Astrocyte (in vitro differentiated cells and primary cell): ENCODE results near the gene SRC. TPM values are rescaled to one million over a fixed set of nuclear protein-coding genes. Genes with fewer than 3 reads are reported as not detected.

ENCODE experiments used
- DNase-seq: peaks from one replicate; pipeline ENCODE4 v3.0.0-alpha.2; 2010; ENCODE audit warnings: low read depth
- FAIRE-seq: peaks from 2 replicates; lab custom pipeline; 2011; peaks lifted over from hg19 to GRCh38; lab: Jason Lieb, UNC
- H2AFZ ChIP-seq: 2 replicates; pipeline ENCODE4 v1.6.0; 2012; ENCODE audit warnings: low read depth, low read length, inconsistent platforms
- H3K27ac ChIP-seq: 2 replicates; pipeline ENCODE4 v1.5.1; 2011; ENCODE audit warnings: low read depth, low read length, inconsistent platforms
- H3K27me3 ChIP-seq: 2 replicates; pipeline ENCODE4 v1.6.0; 2011; ENCODE audit warnings: low read length, inconsistent platforms; ENCODE audit not compliant: insufficient read depth
- H3K36me3 ChIP-seq: 2 replicates; pipeline ENCODE4 v1.5.1; 2011; ENCODE audit warnings: low read length, inconsistent platforms; ENCODE audit not compliant: insufficient read depth
- H3K4me1 ChIP-seq: 2 replicates; pipeline ENCODE4 v1.5.1; 2011; ENCODE audit warnings: low read length, inconsistent platforms; ENCODE audit not compliant: insufficient read depth
- H3K4me2 ChIP-seq: 2 replicates; pipeline ENCODE4 v1.6.0; 2012; ENCODE audit warnings: low read length, inconsistent platforms
- H3K4me3 ChIP-seq: 2 replicates; pipeline ENCODE4 v1.5.1; 2011; ENCODE audit warnings: low read depth, mild to moderate bottlenecking, low read length, inconsistent platforms; ENCODE audit not compliant: insufficient read depth
- H3K79me2 ChIP-seq: 2 replicates; pipeline ENCODE4 v1.6.0; 2012; ENCODE audit warnings: mild to moderate bottlenecking, low read length, inconsistent platforms; ENCODE audit not compliant: insufficient read depth
- H3K9ac ChIP-seq: 2 replicates; pipeline ENCODE4 v1.6.0; 2012; ENCODE audit warnings: mild to moderate bottlenecking, low read length, inconsistent platforms
- H3K9me3 ChIP-seq: 2 replicates; pipeline ENCODE4 v1.5.1; 2012; ENCODE audit warnings: low read depth, mild to moderate bottlenecking, low read length, inconsistent platforms; ENCODE audit not compliant: insufficient read depth
- H4K20me1 ChIP-seq: 2 replicates; pipeline ENCODE4 v1.6.0; 2012; ENCODE audit warnings: low read length, inconsistent platforms; ENCODE audit not compliant: insufficient read depth
- H3K27ac Mint-ChIP-seq: one replicate; pipeline ENCODE4 v1.8.0; 2021; ENCODE audit warnings: mild to moderate bottlenecking, mixed read lengths; ENCODE audit not compliant: unreplicated experiment
- H3K27me3 Mint-ChIP-seq: one replicate; pipeline ENCODE4 v1.8.0; 2021; ENCODE audit warnings: low read depth, mixed read lengths; ENCODE audit not compliant: unreplicated experiment
- H3K36me3 Mint-ChIP-seq: one replicate; pipeline ENCODE4 v1.8.0; 2021; ENCODE audit warnings: low read depth, mixed read lengths; ENCODE audit not compliant: unreplicated experiment
- H3K4me1 Mint-ChIP-seq: one replicate; pipeline ENCODE4 v1.8.0; 2021; ENCODE audit warnings: low read depth, mixed read lengths; ENCODE audit not compliant: unreplicated experiment
- H3K4me3 Mint-ChIP-seq: one replicate; pipeline ENCODE4 v1.8.0; 2021; ENCODE audit warnings: mild to moderate bottlenecking, moderate library complexity, mixed read lengths; ENCODE audit not compliant: unreplicated experiment
- H3K9me3 Mint-ChIP-seq: one replicate; pipeline ENCODE4 v1.8.0; 2021; ENCODE audit warnings: mild to moderate bottlenecking, mixed read lengths; ENCODE audit not compliant: unreplicated experiment
- EZH2 ChIP-seq: IDR thresholded peaks from 2 replicates; pipeline ENCODE4 v1.6.1; 2012; ENCODE audit warnings: mild to moderate bottlenecking, low read length, inconsistent platforms; ENCODE audit not compliant: insufficient read depth
- total RNA-seq: library from RNA; stranded (reverse); gene quantifications from 2 replicates; pipeline ENCODE4 v1.2.1, GENCODE V29; 2021
- TF ChIP-seq, protein P1 (sequence below): IDR thresholded peaks from 2 replicates; pipeline ENCODE4 v1.5.1; 2011; ENCODE audit warnings: low read depth, mild to moderate bottlenecking, inconsistent platforms, low read length, moderate library complexity; ENCODE audit not compliant: insufficient read depth

Gene SRC
- total RNA-seq, 1 donor from 2014 or later: 33.4 TPM

GRCh38 chr20:37417617-37418467, 71.9 kb downstream of the SRC start:
- Histone ChIP-seq H3K36me3 (no peaks in the 10 kb centered on the region), H3K4me2 (peak overlapping the region; percentile 36), H3K79me2 (no peaks in the 10 kb centered on the region), H2AFZ (no peak overlapping the region), H3K4me1 (peaks cover 3% of the 10 kb centered on the region), H3K4me3 (no peak overlapping the region), H3K27ac (no peak overlapping the region), H3K27me3 (peaks cover 53% of the 10 kb centered on the region), H3K9me3 (no peaks in the 10 kb centered on the region), H4K20me1 (no peaks in the 10 kb centered on the region), H3K9ac (no peak overlapping the region)
- H3K9me3 Mint-ChIP-seq: no peaks in the 10 kb centered on the region
- H3K4me3 Mint-ChIP-seq: no peak overlapping the region
- peaks cover 2% of the 10 kb centered on the region for H3K36me3 Mint-ChIP-seq
- no peak for FAIRE-seq
- no peak for TF ChIP-seq EZH2
- TF ChIP-seq, protein P1, sequence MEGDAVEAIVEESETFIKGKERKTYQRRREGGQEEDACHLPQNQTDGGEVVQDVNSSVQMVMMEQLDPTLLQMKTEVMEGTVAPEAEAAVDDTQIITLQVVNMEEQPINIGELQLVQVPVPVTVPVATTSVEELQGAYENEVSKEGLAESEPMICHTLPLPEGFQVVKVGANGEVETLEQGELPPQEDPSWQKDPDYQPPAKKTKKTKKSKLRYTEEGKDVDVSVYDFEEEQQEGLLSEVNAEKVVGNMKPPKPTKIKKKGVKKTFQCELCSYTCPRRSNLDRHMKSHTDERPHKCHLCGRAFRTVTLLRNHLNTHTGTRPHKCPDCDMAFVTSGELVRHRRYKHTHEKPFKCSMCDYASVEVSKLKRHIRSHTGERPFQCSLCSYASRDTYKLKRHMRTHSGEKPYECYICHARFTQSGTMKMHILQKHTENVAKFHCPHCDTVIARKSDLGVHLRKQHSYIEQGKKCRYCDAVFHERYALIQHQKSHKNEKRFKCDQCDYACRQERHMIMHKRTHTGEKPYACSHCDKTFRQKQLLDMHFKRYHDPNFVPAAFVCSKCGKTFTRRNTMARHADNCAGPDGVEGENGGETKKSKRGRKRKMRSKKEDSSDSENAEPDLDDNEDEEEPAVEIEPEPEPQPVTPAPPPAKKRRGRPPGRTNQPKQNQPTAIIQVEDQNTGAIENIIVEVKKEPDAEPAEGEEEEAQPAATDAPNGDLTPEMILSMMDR: no peak
- peaks cover 10% of the 10 kb centered on the region for H3K4me1 Mint-ChIP-seq
- DNase-seq: peak; percentile 36
- peaks cover 51% of the 10 kb centered on the region for H3K27me3 Mint-ChIP-seq
- no peak overlapping the region for H3K27ac Mint-ChIP-seq

DNA sequence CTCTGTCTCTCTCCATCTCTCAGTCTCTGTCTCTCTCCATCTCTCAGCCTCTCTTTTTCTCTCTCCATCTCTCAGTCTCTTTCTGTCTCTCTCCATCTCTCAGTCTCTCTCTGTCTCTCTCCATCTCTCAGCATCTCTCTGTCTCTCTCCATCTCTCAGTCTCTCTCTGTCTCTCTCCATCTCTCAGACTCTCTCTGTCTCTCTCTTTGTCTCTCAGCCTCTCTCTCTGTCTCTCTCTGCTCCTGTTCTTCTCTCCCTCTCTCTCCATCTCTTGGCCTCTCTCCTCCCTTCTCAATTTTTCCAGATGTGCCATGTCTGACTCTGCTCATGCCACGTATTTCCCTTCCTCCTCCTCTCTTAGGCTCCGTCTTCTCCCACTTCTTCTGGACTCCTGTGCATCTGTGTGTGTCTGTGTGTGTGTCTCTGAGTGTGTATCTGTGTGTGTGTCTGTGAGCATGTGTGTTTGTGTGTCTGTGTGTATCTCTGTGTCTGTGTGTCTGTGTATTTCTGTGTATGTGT, 72.7 kb downstream of the SRC start:
- H3K4me3 ChIP-seq: no peak overlapping the region
- H3K79me2 ChIP-seq: no peaks in the 10 kb centered on the region
- DNase-seq (no peak), FAIRE-seq (no peak)
- TF ChIP-seq, protein P1: no peak
- TF ChIP-seq EZH2: no peak
- H3K4me2 ChIP-seq: no peak overlapping the region
- Mint-ChIP-seq H3K4me3 (no peak overlapping the region), H3K4me1 (peaks cover 10% of the 10 kb centered on the region), H3K27me3 (peaks cover 57% of the 10 kb centered on the region), H3K9me3 (no peaks in the 10 kb centered on the region), H3K27ac (no peak overlapping the region), H3K36me3 (peaks cover 2% of the 10 kb centered on the region)
- no peak overlapping the region for H3K9ac ChIP-seq
- no peak overlapping the region for H3K27ac ChIP-seq
- H2AFZ ChIP-seq: no peak overlapping the region
- peaks cover 50% of the 10 kb centered on the region for H3K27me3 ChIP-seq
- no peaks in the 10 kb centered on the region for H3K36me3 ChIP-seq
- peaks cover 3% of the 10 kb centered on the region for H3K4me1 ChIP-seq
- no peaks in the 10 kb centered on the region for H4K20me1 ChIP-seq
- H3K9me3 ChIP-seq: no peaks in the 10 kb centered on the region

DNA sequence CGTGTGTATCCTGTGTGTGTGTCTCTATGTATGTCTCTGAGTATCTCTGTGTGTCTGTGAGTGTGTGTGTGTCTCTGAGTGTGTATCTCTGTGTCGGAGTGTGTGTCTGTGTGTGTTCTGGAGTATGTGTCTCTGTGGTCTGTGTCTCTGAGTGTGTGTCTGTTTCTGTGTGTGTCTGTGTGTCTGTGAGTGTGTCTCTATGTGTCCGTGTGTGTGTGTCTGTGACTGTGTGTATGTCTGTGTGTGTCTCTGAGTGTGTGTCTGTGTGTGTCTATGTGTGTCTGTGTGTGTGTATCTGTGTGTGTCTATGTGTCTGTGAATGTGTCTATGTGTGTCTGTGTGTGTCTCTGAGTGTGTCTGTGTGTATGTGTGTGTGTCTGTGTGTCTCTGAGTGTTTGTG, 73.4 kb downstream of the SRC start:
- H3K27me3 ChIP-seq: peaks cover 45% of the 10 kb centered on the region
- FAIRE-seq (no peak), DNase-seq (no peak)
- TF ChIP-seq EZH2: no peak
- TF ChIP-seq, protein P1: no peak
- H3K27me3 Mint-ChIP-seq: peaks cover 61% of the 10 kb centered on the region
- no peak overlapping the region for H3K4me3 Mint-ChIP-seq
- no peak overlapping the region for H3K4me3 ChIP-seq
- no peak overlapping the region for H2AFZ ChIP-seq
- peaks cover 10% of the 10 kb centered on the region for H3K4me1 Mint-ChIP-seq
- H3K9me3 Mint-ChIP-seq: no peaks in the 10 kb centered on the region
- peaks cover 2% of the 10 kb centered on the region for H3K36me3 Mint-ChIP-seq
- H3K4me1 ChIP-seq: peaks cover 3% of the 10 kb centered on the region
- no peak overlapping the region for H3K27ac Mint-ChIP-seq
- H3K79me2 ChIP-seq: no peaks in the 10 kb centered on the region
- H3K36me3 ChIP-seq: no peaks in the 10 kb centered on the region
- no peak overlapping the region for H3K27ac ChIP-seq
- H3K9me3 ChIP-seq: no peaks in the 10 kb centered on the region
- no peaks in the 10 kb centered on the region for H4K20me1 ChIP-seq
- H3K9ac ChIP-seq: no peak overlapping the region
- H3K4me2 ChIP-seq: no peak overlapping the region
